GM23338 (cell line): ENCODE measurements around the gene MSN. TPM values are rescaled to one million over a fixed set of nuclear protein-coding genes. Genes with fewer than 3 reads are reported as not detected.
"Not testable (repeated sequence)": the region's sequence is repeated elsewhere in the genome, so short reads cannot be mapped to it uniquely, and the experiment has no call there.

ENCODE experiments used
- ATAC-seq: fragments of 200-7000 bp; cut with Tn5 transposase; 3 replicates; pipeline ENCODE4 v1.9.1; 2020
- DNase-seq: peaks from one replicate; pipeline ENCODE4 v3.0.0-alpha.2; 2015; ENCODE audit warnings: low spot score
- H2AFZ ChIP-seq: fragments of 200-600 bp; sonication (generic); 2 replicates; pipeline ENCODE4 v1.8.0; 2016; ENCODE audit warnings: antibody characterized with exemption, mild to moderate bottlenecking, moderate library complexity
- H3F3A ChIP-seq: fragments of 200-600 bp; sonication (generic); replicated peaks from 2 replicates; pipeline ENCODE4 v1.8.0; 2017; ENCODE audit warnings: antibody characterized with exemption, mixed run types, low read depth
- H3K27ac ChIP-seq: fragments of 200-600 bp; sonication (generic); 2 replicates; pipeline ENCODE4 v1.6.1; 2016; ENCODE audit warnings: low read depth
- H3K27me3 ChIP-seq: fragments of 200-600 bp; sonication (generic); 2 replicates; pipeline ENCODE4 v1.8.0; 2016; ENCODE audit warnings: mild to moderate bottlenecking, mixed run types, moderate library complexity; ENCODE audit not compliant: insufficient read depth
- H3K36me3 ChIP-seq: fragments of 200-600 bp; sonication (generic); 2 replicates; pipeline ENCODE4 v1.8.0; 2016; ENCODE audit warnings: mild to moderate bottlenecking; ENCODE audit not compliant: insufficient read depth
- H3K4me1 ChIP-seq: fragments of 200-600 bp; sonication (generic); 2 replicates; pipeline ENCODE4 v1.8.0; 2016; ENCODE audit warnings: mild to moderate bottlenecking, moderate library complexity; ENCODE audit not compliant: insufficient read depth
- H3K4me2 ChIP-seq: fragments of 200-600 bp; sonication (generic); 2 replicates; pipeline ENCODE4 v1.7.1; 2017; ENCODE audit warnings: mixed run types
- H3K4me3 ChIP-seq: fragments of 200-600 bp; sonication (generic); 2 replicates; pipeline ENCODE4 v1.6.1; 2016; ENCODE audit warnings: mixed run types
- H3K79me2 ChIP-seq: fragments of 200-600 bp; sonication (generic); replicated peaks from 2 replicates; pipeline ENCODE4 v1.8.0; 2017; ENCODE audit warnings: mild to moderate bottlenecking; ENCODE audit not compliant: insufficient read depth
- H3K9me2 ChIP-seq: fragments of 200-600 bp; sonication (generic); 2 replicates; pipeline ENCODE4 v1.8.0; 2017; ENCODE audit not compliant: insufficient read depth
- H4K20me1 ChIP-seq: fragments of 200-600 bp; sonication (generic); replicated peaks from 2 replicates; pipeline ENCODE4 v1.8.0; 2017; ENCODE audit warnings: mild to moderate bottlenecking; ENCODE audit not compliant: insufficient read depth
- H3K27ac Mint-ChIP-seq: 2 replicates; pipeline ENCODE4 v1.8.0; 2020; ENCODE audit warnings: inconsistent platforms, mild to moderate bottlenecking, moderate library complexity, mixed read lengths
- H3K27me3 Mint-ChIP-seq: 3 replicates; pipeline ENCODE4 v1.8.0; 2022; ENCODE audit warnings: low read depth, mild to moderate bottlenecking, moderate library complexity, mixed read lengths, inconsistent platforms; ENCODE audit not compliant: insufficient read depth, poor library complexity
- H3K36me3 Mint-ChIP-seq: 3 replicates; pipeline ENCODE4 v1.8.0; 2021; ENCODE audit warnings: low read depth, mild to moderate bottlenecking, inconsistent platforms, moderate library complexity, mixed read lengths
- H3K4me1 Mint-ChIP-seq: 3 replicates; pipeline ENCODE4 v1.8.0; 2020; ENCODE audit warnings: mild to moderate bottlenecking, inconsistent platforms, mixed read lengths
- H3K4me3 Mint-ChIP-seq: 3 replicates; pipeline ENCODE4 v1.8.0; 2021; ENCODE audit warnings: moderate library complexity, mild to moderate bottlenecking, inconsistent platforms, mixed read lengths
- H3K9me3 Mint-ChIP-seq: 3 replicates; pipeline ENCODE4 v1.8.0; 2020; ENCODE audit warnings: moderate library complexity, mild to moderate bottlenecking, inconsistent platforms, mixed read lengths
- CREB1 ChIP-seq: fragments of 250-450 bp; sonication (Bioruptor Pico); IDR thresholded peaks from 2 replicates; pipeline ENCODE4 v1.5.0; 2020; ENCODE audit warnings: low read depth, mild to moderate bottlenecking, moderate library complexity
- EZH2 ChIP-seq: fragments of 200-600 bp; sonication (generic); IDR thresholded peaks from one replicate; pipeline ENCODE4 v1.8.0; 2017; ENCODE audit warnings: antibody characterized with exemption, mild to moderate bottlenecking, low read depth; ENCODE audit not compliant: unreplicated experiment
- EZH2phosphoT487 ChIP-seq: fragments of 200-600 bp; sonication (generic); IDR thresholded peaks from one replicate; pipeline ENCODE4 v1.8.1; 2018; ENCODE audit warnings: antibody characterized with exemption; ENCODE audit not compliant: unreplicated experiment
- NANOG ChIP-seq: IDR thresholded peaks from 2 replicates; pipeline ENCODE4 v1.6.1; 2016; ENCODE audit warnings: antibody characterized with exemption, borderline replicate concordance
- POLR2AphosphoS5 ChIP-seq: IDR thresholded peaks from 2 replicates; pipeline ENCODE4 v1.6.1; 2016; ENCODE audit warnings: antibody characterized with exemption, low read depth
- STAT1 ChIP-seq: IDR thresholded peaks from one replicate; pipeline ENCODE4 v1.6.1; 2016; ENCODE audit warnings: antibody characterized with exemption; ENCODE audit not compliant: unreplicated experiment
- ZNF114 ChIP-seq: fragments of 250-450 bp; sonication (Bioruptor Pico); IDR thresholded peaks from 2 replicates; pipeline ENCODE4 v1.5.0; 2020; ENCODE audit warnings: mild to moderate bottlenecking, moderate library complexity
- ZNF331 ChIP-seq: fragments of 250-450 bp; sonication (Bioruptor Pico); IDR thresholded peaks from 2 replicates; pipeline ENCODE4 v1.5.0; 2020; ENCODE audit warnings: low read depth, mild to moderate bottlenecking, moderate library complexity
- polyA plus RNA-seq: library from polyadenylated mRNA; unstranded; fragments of >200 nt; fragmentation: Nextera tagmentation; extraction: Ambion mirVana; gene quantifications from 2 replicates; pipeline ENCODE4 v1.2.1, GENCODE V29; 2016
- total RNA-seq: library from RNA; depleted of rRNA; stranded (reverse); fragments of >200 nt; shearing (Covaris generic); gene quantifications from 2 replicates; pipeline ENCODE4 v1.2.3, GENCODE V29; 2014
- TF ChIP-seq, protein P1 (sequence below): IDR thresholded peaks from 2 replicates; pipeline ENCODE4 v1.6.1; 2016; ENCODE audit warnings: antibody characterized with exemption
- TF ChIP-seq, protein P2 (sequence below), 2 experiments: fragments of 200-600 bp in 1 of 2; sonication (generic) in 1 of 2; conservative IDR thresholded peaks; 2 replicates each; pipeline versions ENCODE4 v1.5.1 to v1.6.1; 2016 to 2017; ENCODE audit warnings: antibody characterized with exemption in 2 of 2, low read depth in 2 of 2, mild to moderate bottlenecking in 2 of 2, moderate library complexity in 1 of 2
- TF ChIP-seq, protein P3 (sequence below): IDR thresholded peaks from one replicate; pipeline ENCODE4 v1.6.1; 2018; ENCODE audit warnings: antibody characterized with exemption; ENCODE audit not compliant: unreplicated experiment

Gene MSN
- total and polyA plus RNA-seq, 2 experiments from 2014 or later, result 49.2 to 120 TPM

DNA sequence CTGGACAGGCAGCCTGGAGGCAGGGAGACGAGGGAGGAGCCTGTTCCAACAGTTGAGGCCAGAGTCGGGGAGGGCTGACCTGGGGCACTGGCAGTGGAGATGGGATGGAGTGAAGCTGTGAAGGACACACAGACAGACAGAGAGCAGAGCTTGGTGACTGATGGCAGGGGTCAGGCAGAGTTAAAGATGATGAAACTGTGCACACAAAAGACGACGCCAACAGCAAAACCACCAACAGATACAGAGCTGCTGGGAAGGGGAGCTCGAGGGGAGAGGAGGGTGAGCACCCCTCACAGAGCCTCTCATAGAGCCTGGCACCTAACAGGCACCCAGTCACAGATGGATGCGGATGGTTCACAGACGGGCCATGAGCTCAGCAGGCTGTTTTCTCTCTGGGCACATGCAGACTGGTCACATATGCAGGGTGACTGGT, 10.4 kb upstream of the MSN start:
- not testable (repeated sequence) for ATAC-seq, H3F3A ChIP-seq, H3K27me3 ChIP-seq, H2AFZ ChIP-seq, H3K36me3 Mint-ChIP-seq, H3K27me3 Mint-ChIP-seq, H3K9me2 ChIP-seq, H4K20me1 ChIP-seq, DNase-seq, H3K4me2 ChIP-seq, H3K4me3 Mint-ChIP-seq, H3K27ac ChIP-seq, H3K36me3 ChIP-seq, H3K9me3 Mint-ChIP-seq, H3K4me1 Mint-ChIP-seq, H3K27ac Mint-ChIP-seq, H3K4me1 ChIP-seq, H3K79me2 ChIP-seq, H3K4me3 ChIP-seq

DNA sequence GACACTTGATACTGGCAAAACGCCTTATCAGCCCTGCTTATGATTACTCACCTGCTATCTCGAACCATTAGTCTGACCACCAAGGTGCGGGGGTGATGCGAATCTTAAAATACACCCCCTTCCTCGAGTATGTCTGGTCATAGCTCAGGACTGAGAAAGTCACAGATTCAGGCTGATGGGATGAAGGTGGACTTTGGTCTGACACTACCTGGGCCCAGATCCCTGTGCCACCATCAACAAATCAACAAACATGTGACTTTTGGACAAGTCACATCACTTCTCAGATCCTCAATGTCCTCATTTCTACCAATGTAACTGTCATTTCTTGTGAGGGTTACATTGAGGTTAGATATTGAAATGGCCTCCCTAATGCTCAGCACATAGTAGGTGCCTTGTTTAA, 9.8 kb upstream of the MSN start:
- H3K9me2 ChIP-seq, result no peaks in the 10 kb centered on the region
- no peak overlapping the region for H3K4me2 ChIP-seq
- DNase-seq, result no peak
- Mint-ChIP-seq H3K4me3 (no peak overlapping the region), H3K9me3 (0 out of 3 replicates have a peak, but pooled peaks cover 2% of the 10 kb centered on the region), H3K27ac (no peak overlapping the region), H3K36me3 (no peaks in the 10 kb centered on the region), H3K4me1 (peaks cover 2% of the 10 kb centered on the region; the same call in 1 of the 3 replicates), H3K27me3 (peaks cover 4% of the 10 kb centered on the region)
- no peak overlapping the region for H2AFZ ChIP-seq
- H3K79me2 ChIP-seq, result no peaks in the 10 kb centered on the region
- H3F3A ChIP-seq, result no peaks in the 10 kb centered on the region
- no peaks in the 10 kb centered on the region for H4K20me1 ChIP-seq
- H3K27ac ChIP-seq, result no peak overlapping the region
- no peaks in the 10 kb centered on the region for H3K36me3 ChIP-seq
- H3K27me3 ChIP-seq, result no peaks in the 10 kb centered on the region
- H3K4me3 ChIP-seq, result no peak overlapping the region
- ATAC-seq, result no peak
- H3K4me1 ChIP-seq, result no peaks in the 10 kb centered on the region
- TF ChIP-seq, protein P1, sequence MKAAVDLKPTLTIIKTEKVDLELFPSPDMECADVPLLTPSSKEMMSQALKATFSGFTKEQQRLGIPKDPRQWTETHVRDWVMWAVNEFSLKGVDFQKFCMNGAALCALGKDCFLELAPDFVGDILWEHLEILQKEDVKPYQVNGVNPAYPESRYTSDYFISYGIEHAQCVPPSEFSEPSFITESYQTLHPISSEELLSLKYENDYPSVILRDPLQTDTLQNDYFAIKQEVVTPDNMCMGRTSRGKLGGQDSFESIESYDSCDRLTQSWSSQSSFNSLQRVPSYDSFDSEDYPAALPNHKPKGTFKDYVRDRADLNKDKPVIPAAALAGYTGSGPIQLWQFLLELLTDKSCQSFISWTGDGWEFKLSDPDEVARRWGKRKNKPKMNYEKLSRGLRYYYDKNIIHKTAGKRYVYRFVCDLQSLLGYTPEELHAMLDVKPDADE, result no peak
- TF ChIP-seq EZH2, result no peak
- TF ChIP-seq POLR2AphosphoS5, result no peak
- TF ChIP-seq ZNF114, result no peak
- no peak for TF ChIP-seq ZNF331
- no peak for TF ChIP-seq EZH2phosphoT487
- TF ChIP-seq STAT1, result no peak
- TF ChIP-seq, protein P2, sequence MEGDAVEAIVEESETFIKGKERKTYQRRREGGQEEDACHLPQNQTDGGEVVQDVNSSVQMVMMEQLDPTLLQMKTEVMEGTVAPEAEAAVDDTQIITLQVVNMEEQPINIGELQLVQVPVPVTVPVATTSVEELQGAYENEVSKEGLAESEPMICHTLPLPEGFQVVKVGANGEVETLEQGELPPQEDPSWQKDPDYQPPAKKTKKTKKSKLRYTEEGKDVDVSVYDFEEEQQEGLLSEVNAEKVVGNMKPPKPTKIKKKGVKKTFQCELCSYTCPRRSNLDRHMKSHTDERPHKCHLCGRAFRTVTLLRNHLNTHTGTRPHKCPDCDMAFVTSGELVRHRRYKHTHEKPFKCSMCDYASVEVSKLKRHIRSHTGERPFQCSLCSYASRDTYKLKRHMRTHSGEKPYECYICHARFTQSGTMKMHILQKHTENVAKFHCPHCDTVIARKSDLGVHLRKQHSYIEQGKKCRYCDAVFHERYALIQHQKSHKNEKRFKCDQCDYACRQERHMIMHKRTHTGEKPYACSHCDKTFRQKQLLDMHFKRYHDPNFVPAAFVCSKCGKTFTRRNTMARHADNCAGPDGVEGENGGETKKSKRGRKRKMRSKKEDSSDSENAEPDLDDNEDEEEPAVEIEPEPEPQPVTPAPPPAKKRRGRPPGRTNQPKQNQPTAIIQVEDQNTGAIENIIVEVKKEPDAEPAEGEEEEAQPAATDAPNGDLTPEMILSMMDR (conservative IDR thresholded peaks at IDR 0.05; ENCODE audit: low read depth in 2 of 2), result no peak
- TF ChIP-seq, protein P3, sequence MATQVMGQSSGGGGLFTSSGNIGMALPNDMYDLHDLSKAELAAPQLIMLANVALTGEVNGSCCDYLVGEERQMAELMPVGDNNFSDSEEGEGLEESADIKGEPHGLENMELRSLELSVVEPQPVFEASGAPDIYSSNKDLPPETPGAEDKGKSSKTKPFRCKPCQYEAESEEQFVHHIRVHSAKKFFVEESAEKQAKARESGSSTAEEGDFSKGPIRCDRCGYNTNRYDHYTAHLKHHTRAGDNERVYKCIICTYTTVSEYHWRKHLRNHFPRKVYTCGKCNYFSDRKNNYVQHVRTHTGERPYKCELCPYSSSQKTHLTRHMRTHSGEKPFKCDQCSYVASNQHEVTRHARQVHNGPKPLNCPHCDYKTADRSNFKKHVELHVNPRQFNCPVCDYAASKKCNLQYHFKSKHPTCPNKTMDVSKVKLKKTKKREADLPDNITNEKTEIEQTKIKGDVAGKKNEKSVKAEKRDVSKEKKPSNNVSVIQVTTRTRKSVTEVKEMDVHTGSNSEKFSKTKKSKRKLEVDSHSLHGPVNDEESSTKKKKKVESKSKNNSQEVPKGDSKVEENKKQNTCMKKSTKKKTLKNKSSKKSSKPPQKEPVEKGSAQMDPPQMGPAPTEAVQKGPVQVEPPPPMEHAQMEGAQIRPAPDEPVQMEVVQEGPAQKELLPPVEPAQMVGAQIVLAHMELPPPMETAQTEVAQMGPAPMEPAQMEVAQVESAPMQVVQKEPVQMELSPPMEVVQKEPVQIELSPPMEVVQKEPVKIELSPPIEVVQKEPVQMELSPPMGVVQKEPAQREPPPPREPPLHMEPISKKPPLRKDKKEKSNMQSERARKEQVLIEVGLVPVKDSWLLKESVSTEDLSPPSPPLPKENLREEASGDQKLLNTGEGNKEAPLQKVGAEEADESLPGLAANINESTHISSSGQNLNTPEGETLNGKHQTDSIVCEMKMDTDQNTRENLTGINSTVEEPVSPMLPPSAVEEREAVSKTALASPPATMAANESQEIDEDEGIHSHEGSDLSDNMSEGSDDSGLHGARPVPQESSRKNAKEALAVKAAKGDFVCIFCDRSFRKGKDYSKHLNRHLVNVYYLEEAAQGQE, result no peak
- TF ChIP-seq NANOG, result no peak
- no peak for TF ChIP-seq CREB1
